HepG2 (cell line): Measurements from ENCODE around the gene PCTP. TPM values are rescaled to one million over a fixed set of nuclear protein-coding genes. Genes with fewer than 3 reads are reported as not detected.

ENCODE experiments used
- FOXP4 ChIP-seq: sonication (generic); formaldehyde crosslinking; IDR thresholded peaks from 2 replicates; pipeline ENCODE4 v1.4.0; 2020; ENCODE audit warnings: missing genetic modification reagents
- HCFC1 ChIP-seq: fragments of 150-350 bp; IDR thresholded peaks from 2 replicates; pipeline ENCODE4 v1.6.1; 2014; ENCODE audit warnings: low read depth, low read length
- HES4 ChIP-seq: sonication (generic); formaldehyde crosslinking; IDR thresholded peaks from 2 replicates; pipeline ENCODE4 v1.9.0; 2021; ENCODE audit warnings: mild to moderate bottlenecking, missing genetic modification reagents, borderline replicate concordance
- IKZF4 ChIP-seq: sonication (generic); formaldehyde crosslinking; IDR thresholded peaks from 2 replicates; pipeline ENCODE4 v1.5.1; 2020; ENCODE audit warnings: borderline replicate concordance, mild to moderate bottlenecking, low read depth, missing genetic modification reagents; ENCODE audit errors: not compliant biosample characterization
- MTERF4 ChIP-seq: sonication (generic); formaldehyde crosslinking; IDR thresholded peaks from 2 replicates; pipeline ENCODE4 v1.8.0; 2023; ENCODE audit warnings: mild to moderate bottlenecking, missing genetic modification reagents
- NFE2L2 ChIP-seq: fragments of 150-350 bp; IDR thresholded peaks from 2 replicates; pipeline ENCODE4 v1.6.1; 2014; ENCODE audit warnings: low read length
- NFIC ChIP-seq: IDR thresholded peaks from 2 replicates; pipeline ENCODE4 v1.6.1; 2012; ENCODE audit warnings: mild to moderate bottlenecking, low read length, inconsistent platforms
- NONO ChIP-seq, 2 experiments: fragments of 450-650 bp in 1 of 2; sonication (generic) in 1 of 2; formaldehyde crosslinking in 1 of 2; IDR thresholded peaks in 1 of 2; conservative IDR thresholded peaks in 1 of 2; 2 replicates each; pipeline versions ENCODE4 v1.6.1 to v1.8.0; 2017 to 2022; ENCODE audit warnings: mild to moderate bottlenecking in 1 of 2, missing genetic modification reagents in 1 of 2, moderate library complexity in 1 of 2
- PREB ChIP-seq: sonication (generic); formaldehyde crosslinking; IDR thresholded peaks from 2 replicates; pipeline ENCODE4 v1.4.0; 2020; ENCODE audit warnings: missing genetic modification reagents
- RAD51 ChIP-seq: fragments of 450-650 bp; IDR thresholded peaks from 2 replicates; pipeline ENCODE4 v1.6.1; 2016; ENCODE audit warnings: borderline replicate concordance
- SMAD1 ChIP-seq: sonication (generic); formaldehyde crosslinking; IDR thresholded peaks from 2 replicates; pipeline ENCODE4 v1.4.0; 2020; ENCODE audit warnings: missing genetic modification reagents, low read depth, mild to moderate bottlenecking, borderline replicate concordance
- SNAI1 ChIP-seq: sonication (generic); formaldehyde crosslinking; IDR thresholded peaks from 2 replicates; pipeline ENCODE4 v1.5.0; 2020; ENCODE audit warnings: mild to moderate bottlenecking, missing genetic modification reagents, borderline replicate concordance
- SP1 ChIP-seq, 2 experiments: fragments of 450-650 bp in 1 of 2; sonication (generic) in 1 of 2; formaldehyde crosslinking in 1 of 2; IDR thresholded peaks; 2 replicates each; pipeline versions ENCODE4 v1.4.0 to v1.6.1; 2016 to 2020; ENCODE audit warnings: missing genetic modification reagents in 1 of 2
- ZBTB2 ChIP-seq: sonication (generic); formaldehyde crosslinking; IDR thresholded peaks from 2 replicates; pipeline ENCODE4 v1.8.0; 2022; ENCODE audit warnings: low read depth, missing genetic modification reagents
- ZFP82 ChIP-seq: sonication (generic); formaldehyde crosslinking; IDR thresholded peaks from 2 replicates; pipeline ENCODE4 v1.5.1; 2020; ENCODE audit warnings: mild to moderate bottlenecking, missing genetic modification reagents, borderline replicate concordance
- ZNF180 ChIP-seq: sonication (generic); formaldehyde crosslinking; IDR thresholded peaks from 2 replicates; pipeline ENCODE4 v1.4.0; 2020; ENCODE audit warnings: low read depth, missing genetic modification reagents, borderline replicate concordance
- ZNF251 ChIP-seq: sonication (generic); formaldehyde crosslinking; IDR thresholded peaks from 2 replicates; pipeline ENCODE4 v1.9.0; 2021; ENCODE audit warnings: mild to moderate bottlenecking, missing genetic modification reagents
- ZNF275 ChIP-seq: sonication (generic); formaldehyde crosslinking; IDR thresholded peaks from 2 replicates; pipeline ENCODE4 v1.8.0; 2022; ENCODE audit warnings: missing genetic modification reagents, mild to moderate bottlenecking, inconsistent platforms, borderline replicate concordance
- ZNF292 ChIP-seq: sonication (generic); formaldehyde crosslinking; IDR thresholded peaks from 2 replicates; pipeline ENCODE4 v1.8.1; 2022; ENCODE audit warnings: mild to moderate bottlenecking, low read depth, missing genetic modification reagents, borderline replicate concordance
- ZNF75D ChIP-seq: sonication (generic); formaldehyde crosslinking; IDR thresholded peaks from 2 replicates; pipeline ENCODE4 v1.8.1; 2023; ENCODE audit warnings: missing genetic modification reagents, mild to moderate bottlenecking, borderline replicate concordance
- ZNF768 ChIP-seq: sonication (generic); formaldehyde crosslinking; IDR thresholded peaks from 2 replicates; pipeline ENCODE4 v1.4.0; 2020; ENCODE audit warnings: missing genetic modification reagents
- ZNF792 ChIP-seq: IDR thresholded peaks from 2 replicates; pipeline ENCODE4 v1.6.1; 2016
- polyA plus RNA-seq, 8 experiments: library from polyadenylated mRNA; depleted of rRNA in 3 of 8; stranded (reverse) in 7 of 8; unstranded in 1 of 8; fragments of >200 nt; fragmentation: Illumina TruSeq in 4 of 8; extraction: Trizol in 4 of 8; gene quantifications; 2 replicates each; pipeline versions ENCODE4 v1.2.1 to v1.2.3, GENCODE V29; 2011 to 2016; ENCODE audit warnings: low read depth in 4 of 8, missing spikeins in 1 of 8, mixed read lengths in 1 of 8; ENCODE audit not compliant: insufficient read depth in 1 of 8
- total RNA-seq, 5 experiments: library from RNA; depleted of rRNA; stranded (reverse); fragments of >200 nt; fragmentation: Illumina TruSeq; extraction: Trizol; gene quantifications; 2 replicates each; pipeline ENCODE4 v1.2.3, GENCODE V29; 2016; ENCODE audit warnings: low read depth in 1 of 5

PCTP gene
- total and polyA plus RNA-seq, 2 of the 13 experiments (the other 11 are each of a cell fraction or from before 2014, with no cell fraction given): 37.1 to 50.7 TPM

- TF ChIP-seq ZBTB2 (CRISPR knock-in tag): no peak
- no peak for TF ChIP-seq NFIC
- peak; percentile 52; the same call in 1 of the 2 replicates for TF ChIP-seq ZNF275 (CRISPR knock-in tag)
- no peak for TF ChIP-seq HES4 (CRISPR knock-in tag)
- TF ChIP-seq ZNF292: peak; percentile 52; the same call in 1 of the 2 replicates
- no peak for TF ChIP-seq ZNF768
- TF ChIP-seq ZNF180 (CRISPR knock-in tag): no peak
- TF ChIP-seq ZNF75D (CRISPR knock-in tag): no peak
- no peak for TF ChIP-seq SP1 (IDR thresholded peaks at IDR 0.05)
- TF ChIP-seq SP1 (CRISPR knock-in tag; IDR thresholded peaks at IDR 0.05): no peak
- no peak for TF ChIP-seq SNAI1 (CRISPR knock-in tag)
- TF ChIP-seq ZFP82 (CRISPR knock-in tag): no peak
- no peak for TF ChIP-seq NONO (IDR thresholded peaks at IDR 0.05)
- TF ChIP-seq NONO (CRISPR knock-in tag; conservative IDR thresholded peaks at IDR 0.05): no peak
- no peak for TF ChIP-seq MTERF4 (CRISPR knock-in tag)
- no peak for TF ChIP-seq HCFC1
- TF ChIP-seq NFE2L2: no peak
- no peak for TF ChIP-seq SMAD1 (CRISPR knock-in tag)
- TF ChIP-seq IKZF4 (CRISPR knock-in tag): no peak
- TF ChIP-seq ZNF251: no peak
- TF ChIP-seq RAD51: no peak
- no peak for TF ChIP-seq PREB
- TF ChIP-seq ZNF792 (CRISPR knock-in tag): no peak
- peak; percentile 69 for TF ChIP-seq FOXP4 (CRISPR knock-in tag)
Measured at GRCh38 chr17:55762086-55762858, 11.4 kb downstream of the PCTP start (continued).
